ENCODE results near the gene MID1. TPM values are rescaled to one million over a fixed set of nuclear protein-coding genes. Genes with fewer than 3 reads are reported as not detected.

MID1 gene
- total RNA-seq, 3 donors from 2014 or later, result 41.4 to 48.8 (median 48.4) TPM

GRCh38 chrX:10450229-10450958 is 170.0 kb downstream of the MID1 start:
- TF ChIP-seq CTCF (IDR thresholded peaks at IDR 0.05), result no peak
- ATAC-seq, result no peak
- H3K4me1 ChIP-seq (ENCODE audit: low read depth), result no peaks in the 10 kb centered on the region
- no peak for DNase-seq
- H3K9me3 ChIP-seq, result no peaks in the 10 kb centered on the region
- intact Hi-C loops (cut with DNase I, micrococcal nuclease), result no loop called here
- no peak overlapping the region for H3K4me3 ChIP-seq
- no peaks in the 10 kb centered on the region for H3K36me3 ChIP-seq (ENCODE audit: low read depth)

- Histone ChIP-seq H3K4me3 (no peak overlapping the region), H3K4me1 (ENCODE audit: low read depth) (no peaks in the 10 kb centered on the region), H3K36me3 (ENCODE audit: low read depth) (no peaks in the 10 kb centered on the region), H3K9me3 (no peaks in the 10 kb centered on the region)
- DNase-seq, result no peak
- ATAC-seq, result no peak
- no peak for TF ChIP-seq CTCF (IDR thresholded peaks at IDR 0.05)
- intact Hi-C loops (cut with DNase I, micrococcal nuclease), result no loop called here
These were observed 172.7 kb downstream of the MID1 start for GRCh38 chrX:10447564-10448214.

GRCh38 chrX:10444204-10444603 is 176.2 kb downstream of the MID1 start:
- DNase-seq, result no peak
- Histone ChIP-seq H3K4me3 (no peak overlapping the region), H3K36me3 (ENCODE audit: low read depth) (no peaks in the 10 kb centered on the region), H3K9me3 (no peaks in the 10 kb centered on the region), H3K4me1 (ENCODE audit: low read depth) (no peaks in the 10 kb centered on the region)
- no peak for ATAC-seq
- intact Hi-C loops (cut with DNase I, micrococcal nuclease), result no loop called here
- TF ChIP-seq CTCF (IDR thresholded peaks at IDR 0.05), result no peak

GRCh38 chrX:10441464-10441863 is 178.9 kb downstream of the MID1 start:
- no peaks in the 10 kb centered on the region for H3K36me3 ChIP-seq (ENCODE audit: low read depth)
- H3K9me3 ChIP-seq, result no peaks in the 10 kb centered on the region
- DNase-seq (no peak), ATAC-seq (no peak)
- intact Hi-C loops (cut with DNase I, micrococcal nuclease), result no loop called here
- no peaks in the 10 kb centered on the region for H3K4me1 ChIP-seq (ENCODE audit: low read depth)
- TF ChIP-seq CTCF (IDR thresholded peaks at IDR 0.05), result no peak
- H3K4me3 ChIP-seq, result no peak overlapping the region

- ATAC-seq (no peak), DNase-seq (no peak)
- no peak for TF ChIP-seq CTCF (IDR thresholded peaks at IDR 0.05)
- intact Hi-C loops (cut with DNase I, micrococcal nuclease), result no loop called here
- Histone ChIP-seq H3K4me3 (no peak overlapping the region), H3K36me3 (ENCODE audit: low read depth) (no peaks in the 10 kb centered on the region), H3K9me3 (no peaks in the 10 kb centered on the region), H3K4me1 (ENCODE audit: low read depth) (no peaks in the 10 kb centered on the region)
These were observed 187.0 kb downstream of the MID1 start for GRCh38 chrX:10433296-10433965.
